Measurements from ENCODE around the gene ADAM22. TPM values are rescaled to one million over a fixed set of nuclear protein-coding genes. Genes with fewer than 3 reads are reported as not detected.

The ADAM22 gene
- polyA plus RNA-seq, 2 of the 4 experiments (the other 2 are of a cell fraction), result 0.53 to 0.59 TPM

- Histone ChIP-seq H3K4me1 (no peaks in the 10 kb centered on the region), H3K4me2 (no peak overlapping the region), H3K4me3 (no peak overlapping the region), H3K27ac (no peak overlapping the region), H3K9me3 (no peaks in the 10 kb centered on the region)
- DNase-seq (ENCODE audit: low read depth in 1 of 2, low spot score in 1 of 2) (no peak), ATAC-seq (no peak), FAIRE-seq (no peak)
- no peak for TF ChIP-seq POLR2AphosphoS2 (conservative IDR thresholded peaks at IDR 0.05; ENCODE audit: low read length)
- TF ChIP-seq NFE2L2 (conservative IDR thresholded peaks at IDR 0.05; ENCODE audit: low read length), result no peak
- no peak for TF ChIP-seq NPAS2 (CRISPR knock-in tag; IDR thresholded peaks at IDR 0.05; ENCODE audit: borderline replicate concordance)
- TF ChIP-seq KDM1A (IDR thresholded peaks at IDR 0.05; ENCODE audit: low read depth), result no peak
- no peak for TF ChIP-seq FOXS1 (CRISPR knock-in tag; IDR thresholded peaks at IDR 0.05)
- TF ChIP-seq ZNF302 (CRISPR knock-in tag; IDR thresholded peaks at IDR 0.05), result no peak
- TF ChIP-seq HES2 (IDR thresholded peaks at IDR 0.05), result no peak
- TF ChIP-seq CHD4 (IDR thresholded peaks at IDR 0.05; ENCODE audit: borderline replicate concordance), result no peak
- no peak for TF ChIP-seq NR3C1 (IDR thresholded peaks at IDR 0.05)
- TF ChIP-seq MYC (IDR thresholded peaks at IDR 0.05; ENCODE audit: borderline replicate concordance, low read length), result no peak
- no peak for TF ChIP-seq USF2 (IDR thresholded peaks at IDR 0.05)
- TF ChIP-seq FOSB (CRISPR knock-in tag; IDR thresholded peaks at IDR 0.05), result no peak
- TF ChIP-seq KDM5A (IDR thresholded peaks at IDR 0.05), result no peak
- no peak for TF ChIP-seq SREBF2 (IDR thresholded peaks at IDR 0.05)
- POLR2A ChIA-PET, result no interaction called here
- CTCF ChIA-PET, result interaction anchor here (0.6 kb wide), 1 partner anchor 536 kb away, joined by 3 read pairs; no protein-coding TSS in a partner anchor
- 0% methylated on average over 1 of the region's 1 CpG for WGBS (ENCODE audit: missing lambda C conversion rate)
These were observed 138.6 kb downstream of the ADAM22 start for GRCh38 chr7:88072715-88073055.

- H3K4me3 ChIP-seq, result no peak overlapping the region
- POLR2A ChIA-PET, result no interaction called here
- no peak for DNase-seq (ENCODE audit: low read depth in 1 of 2, low spot score in 1 of 2)
- 0% methylated on average over 1 of the region's 1 CpG for WGBS (ENCODE audit: missing lambda C conversion rate)
- no peaks in the 10 kb centered on the region for H3K4me1 ChIP-seq
- TF ChIP-seq MAX (IDR thresholded peaks at IDR 0.05), result no peak
- no peak for TF ChIP-seq TFCP2L1 (CRISPR knock-in tag; IDR thresholded peaks at IDR 0.05)
- TF ChIP-seq CBX8 (IDR thresholded peaks at IDR 0.05), result no peak
- TF ChIP-seq BCL3 (IDR thresholded peaks at IDR 0.05), result no peak
- no peak for TF ChIP-seq HES2 (IDR thresholded peaks at IDR 0.05)
- TF ChIP-seq CHD2 (IDR thresholded peaks at IDR 0.05; ENCODE audit: low read length, partially characterized antibody), result no peak
- TF ChIP-seq EHF (CRISPR knock-in tag; IDR thresholded peaks at IDR 0.05), result no peak
- TF ChIP-seq HMGXB4 (CRISPR knock-in tag; IDR thresholded peaks at IDR 0.05; ENCODE audit: borderline replicate concordance), result no peak
- no peak for TF ChIP-seq E2F6 (IDR thresholded peaks at IDR 0.05; ENCODE audit: borderline replicate concordance, low read depth)
- no peak for TF ChIP-seq POLR2A (IDR thresholded peaks at IDR 0.05; ENCODE audit: low read length)
- TF ChIP-seq ZC3H11A (IDR thresholded peaks at IDR 0.05), result no peak
- no peak for TF ChIP-seq ELK1 (IDR thresholded peaks at IDR 0.05; ENCODE audit: low read depth, low read length)
- no peak for TF ChIP-seq KDM5A (IDR thresholded peaks at IDR 0.05)
- TF ChIP-seq RCOR1 (IDR thresholded peaks at IDR 0.05; ENCODE audit: low read depth, low read length), result no peak
- ATAC-seq, result no peak
- CTCF ChIA-PET, result no interaction called here
- H3K9me3 ChIP-seq, result no peaks in the 10 kb centered on the region
- no peak overlapping the region for H3K4me2 ChIP-seq
- FAIRE-seq, result no peak
- no peak overlapping the region for H3K27ac ChIP-seq
These were observed 139.6 kb downstream of the ADAM22 start for GRCh38 chr7:88073626-88074025.

All from A549 (cell line).